ENCODE measurements around the gene PLD3. TPM values are rescaled to one million over a fixed set of nuclear protein-coding genes. Genes with fewer than 3 reads are reported as not detected.
A peak's percentile ranks its signal among the peaks of the same experiment; 100 is the strongest.

PLD3 gene
- total RNA-seq, 1 donor from 2014 or later: 1,227 TPM

GRCh38 chr19:40411958-40412499 lies 63.5 kb downstream of the PLD3 start:
- Mint-ChIP-seq H3K27ac (ENCODE audit: unreplicated experiment) (no peak overlapping the region), H3K36me3 (ENCODE audit: unreplicated experiment) (no peaks in the 10 kb centered on the region), H3K4me3 (ENCODE audit: unreplicated experiment) (no peak overlapping the region), H3K4me1 (ENCODE audit: low read depth, unreplicated experiment) (peaks cover 7% of the 10 kb centered on the region), H3K27me3 (ENCODE audit: unreplicated experiment) (no peaks in the 10 kb centered on the region), H3K9me3 (ENCODE audit: unreplicated experiment) (peaks cover 4% of the 10 kb centered on the region)
- DNase-seq: no peak
- no peak for TF ChIP-seq CTCF (IDR thresholded peaks at IDR 0.05; ENCODE audit: partially characterized antibody, unreplicated experiment)

DNA sequence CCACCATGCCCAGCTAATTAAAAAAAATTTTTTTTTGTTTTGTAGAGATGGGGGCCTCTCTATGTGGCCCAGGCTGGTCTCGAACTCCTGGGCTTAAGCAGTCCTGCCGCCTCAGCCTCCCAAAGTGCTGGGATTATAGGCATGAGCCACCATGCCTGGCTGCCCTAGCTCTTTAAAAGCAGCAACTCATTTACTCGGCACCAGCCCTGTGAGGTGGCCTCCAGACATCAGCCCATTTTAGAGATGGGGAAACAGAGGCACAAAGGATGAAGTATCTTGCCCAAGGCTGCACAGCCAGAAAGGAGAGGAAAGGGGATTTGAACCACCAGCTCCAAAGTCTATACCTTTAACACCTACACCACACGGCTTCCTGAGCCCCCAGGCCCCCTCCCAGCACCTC lies 64.4 kb downstream of the PLD3 start:
- Mint-ChIP-seq H3K4me1 (ENCODE audit: low read depth, unreplicated experiment) (peaks cover 12% of the 10 kb centered on the region), H3K36me3 (ENCODE audit: unreplicated experiment) (no peaks in the 10 kb centered on the region), H3K27ac (ENCODE audit: unreplicated experiment) (no peak overlapping the region), H3K9me3 (ENCODE audit: unreplicated experiment) (peaks cover 4% of the 10 kb centered on the region), H3K4me3 (ENCODE audit: unreplicated experiment) (peak overlapping the region; percentile 30), H3K27me3 (ENCODE audit: unreplicated experiment) (no peaks in the 10 kb centered on the region)
- no peak for DNase-seq
- no peak for TF ChIP-seq CTCF (IDR thresholded peaks at IDR 0.05; ENCODE audit: partially characterized antibody, unreplicated experiment)

DNA sequence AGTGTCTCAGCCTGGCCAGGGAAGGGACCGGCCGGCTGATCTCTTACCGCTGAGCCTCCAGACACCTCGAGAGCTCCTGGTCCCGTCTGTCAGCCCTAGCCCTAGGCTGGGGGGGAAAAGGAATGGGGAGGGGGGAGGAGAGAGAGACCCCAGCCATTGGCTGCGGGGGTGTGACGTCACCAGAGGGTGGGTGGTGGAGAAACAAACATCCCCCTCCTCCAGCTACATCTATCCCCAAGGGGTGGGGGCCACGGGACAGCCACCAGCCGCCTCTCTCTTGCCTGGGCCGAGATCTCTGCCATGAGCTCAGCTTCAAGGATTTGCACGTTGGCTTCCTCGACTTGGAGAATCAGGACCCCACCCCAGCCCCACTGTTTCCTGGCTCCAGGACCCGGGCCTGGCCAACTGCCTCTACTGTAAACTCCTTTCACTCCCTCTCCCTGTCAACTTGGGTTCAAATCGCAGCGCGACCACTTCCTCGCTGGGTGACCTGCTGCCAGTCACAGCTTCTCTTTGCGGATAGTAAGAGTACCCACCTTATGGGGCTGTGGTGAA lies 64.9 kb downstream of the PLD3 start, which contains the start of gene PRX:
PRX (minus strand) TSS at position 88 of the 555 bp plus-strand sequence. CDS start 5,446 bp downstream, outside the sequence.
- H3K36me3 Mint-ChIP-seq (ENCODE audit: unreplicated experiment): no peaks in the 10 kb centered on the region
- DNase-seq: peak; percentile 76
- H3K4me3 Mint-ChIP-seq (ENCODE audit: unreplicated experiment): peak within 1 kb of the TSS; percentile 71
- no peak for TF ChIP-seq CTCF (IDR thresholded peaks at IDR 0.05; ENCODE audit: partially characterized antibody, unreplicated experiment)
- peaks cover 14% of the 10 kb centered on the region for H3K4me1 Mint-ChIP-seq (ENCODE audit: low read depth, unreplicated experiment)
- H3K27me3 Mint-ChIP-seq (ENCODE audit: unreplicated experiment): no peaks in the 10 kb centered on the region
- H3K9me3 Mint-ChIP-seq (ENCODE audit: unreplicated experiment): peaks cover 4% of the 10 kb centered on the region
- H3K27ac Mint-ChIP-seq (ENCODE audit: unreplicated experiment): no peak within 1 kb of the TSS

- Mint-ChIP-seq H3K4me3 (ENCODE audit: unreplicated experiment) (peak overlapping the region; percentile 30), H3K9me3 (ENCODE audit: unreplicated experiment) (peaks cover 4% of the 10 kb centered on the region), H3K4me1 (ENCODE audit: low read depth, unreplicated experiment) (peaks cover 24% of the 10 kb centered on the region), H3K27me3 (ENCODE audit: unreplicated experiment) (peaks cover 3% of the 10 kb centered on the region), H3K27ac (ENCODE audit: unreplicated experiment) (no peak overlapping the region), H3K36me3 (ENCODE audit: unreplicated experiment) (no peaks in the 10 kb centered on the region)
- DNase-seq: no peak
- TF ChIP-seq CTCF (IDR thresholded peaks at IDR 0.05; ENCODE audit: partially characterized antibody, unreplicated experiment): no peak
Observed at GRCh38 chr19:40414542-40415535, 66.3 kb downstream of the PLD3 start.
